Sigmoid colon (tissue), 4 donors: ENCODE data around the gene PHF20.

Experiments used
- CTCF ChIP-seq, 4 experiments: fragments of 450-650 bp in 3 of 4; fragments of 200-600 bp in 1 of 4; IDR thresholded peaks; one replicate each; pipeline ENCODE4 v1.5.1; 2016 to 2019; ENCODE audit warnings: antibody characterized with exemption in 4 of 4, mild to moderate bottlenecking in 3 of 4, moderate library complexity in 2 of 4
- EP300 ChIP-seq, 4 donors: sonication (generic); formaldehyde crosslinking; IDR thresholded peaks; one replicate each; pipeline ENCODE4 v1.6.1; 2017; ENCODE audit warnings: antibody characterized with exemption in 4 of 4
- POLR2A ChIP-seq, 2 donors: fragments of 450-650 bp; IDR thresholded peaks; one replicate each; pipeline ENCODE4 v1.6.1; 2016; ENCODE audit warnings: antibody characterized with exemption in 2 of 2, mild to moderate bottlenecking in 2 of 2, moderate library complexity in 2 of 2

DNA sequence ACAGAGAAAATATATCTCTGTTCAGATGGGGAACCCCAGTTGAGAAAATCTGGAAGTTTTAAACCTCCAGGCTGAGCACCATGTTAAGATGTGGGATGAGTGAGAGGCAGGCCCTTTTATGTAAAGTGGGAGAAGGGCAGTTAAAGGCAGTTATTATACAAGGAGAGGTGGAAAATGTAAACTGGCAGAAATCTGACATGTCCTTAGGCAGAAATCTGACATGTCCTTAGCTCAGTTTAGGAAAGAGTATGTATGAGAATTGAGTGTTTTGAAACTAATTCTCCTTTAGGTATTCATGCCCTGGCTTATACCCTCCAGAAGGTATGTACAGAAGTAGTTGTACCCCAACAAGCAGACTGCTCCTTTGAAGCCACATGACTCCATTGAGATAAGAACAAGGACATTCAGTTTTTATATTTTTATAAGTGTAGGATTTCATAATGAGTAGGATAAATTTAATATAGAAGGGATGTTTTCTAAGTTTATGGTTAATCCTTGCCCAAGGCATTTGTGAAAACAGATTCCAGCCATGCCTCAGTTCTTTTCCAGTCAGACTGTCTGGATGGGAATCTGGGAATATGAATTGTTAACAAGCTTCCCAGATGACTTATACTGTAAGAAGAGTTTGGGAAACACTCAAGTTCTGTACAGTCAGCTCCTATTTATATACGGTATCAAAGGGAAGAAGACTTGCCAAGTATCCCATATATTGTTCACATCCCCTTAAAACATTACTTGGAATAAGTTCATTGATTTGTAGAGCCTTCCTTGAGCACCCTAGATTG lies 94.8 kb downstream of the PHF20 start:
- TF ChIP-seq CTCF (IDR thresholded peaks at IDR 0.05) (no peak), EP300 (IDR thresholded peaks at IDR 0.05) (no peak), POLR2A (IDR thresholded peaks at IDR 0.05) (no peak)
